Measurements from ENCODE around the gene ADAR. TPM values are rescaled to one million over a fixed set of nuclear protein-coding genes. Genes with fewer than 3 reads are reported as not detected.
A peak's percentile ranks its signal among the peaks of the same experiment; 100 is the strongest.

ADAR gene
- total RNA-seq, 3 donors from 2014 or later (not counting 1 experiment from before 2014, with no cell fraction given): 260 to 281 (median 265) TPM

- Histone ChIP-seq H3K27me3 (ENCODE audit: control insufficient read depth, insufficient read depth, low read length) (peaks cover 21% of the 10 kb centered on the region), H3K36me3 (ENCODE audit: control insufficient read depth, insufficient read depth, low read length) (no peaks in the 10 kb centered on the region), H3K27ac (ENCODE audit: low read length) (no peak overlapping the region), H3K4me3 (ENCODE audit: low read length) (no peak overlapping the region), H3K4me1 (ENCODE audit: control insufficient read depth, insufficient read depth, low read length) (peaks cover 7% of the 10 kb centered on the region), H3K9me3 (ENCODE audit: control insufficient read depth, insufficient read depth, low read length) (no peaks in the 10 kb centered on the region)
- H3K27me3 Mint-ChIP-seq (ENCODE audit: low read depth in 2 of 2): peaks cover 29 to 31% of the 10 kb centered on the region in 2 donors
- intact Hi-C loops (cut with micrococcal nuclease): no loop called here
- no peak for ATAC-seq
- no peak for TF ChIP-seq CTCF (IDR thresholded peaks at IDR 0.05)
- H3K27ac Mint-ChIP-seq: no peak overlapping the region
- no peaks in the 10 kb centered on the region for H3K9me3 Mint-ChIP-seq
- peaks cover 10% of the 10 kb centered on the region in 2 donors for H3K4me1 Mint-ChIP-seq
- no peak for DNase-seq
- WGBS (ENCODE audit: insufficient coverage): 90% methylated on average over 5 of the region's 6 CpGs
- no peaks in the 10 kb centered on the region for H3K36me3 Mint-ChIP-seq
- no peak overlapping the region for H3K4me3 Mint-ChIP-seq
Observed at GRCh38 chr1:154565876-154566275, 42.1 kb downstream of the ADAR start.

- H3K4me3 ChIP-seq (ENCODE audit: low read length): peak overlapping the region; percentile 67
- 13% methylated on average over 13 of the region's 13 CpGs for whole genome bisulfite sequencing (ENCODE audit: insufficient coverage)
- DNase-seq: peak; percentile 74 to 91
- H3K9me3 Mint-ChIP-seq: no peaks in the 10 kb centered on the region
- H3K36me3 Mint-ChIP-seq: no peaks in the 10 kb centered on the region
- H3K4me1 Mint-ChIP-seq: peaks cover 38 to 42% of the 10 kb centered on the region in 2 donors
- H3K9me3 ChIP-seq (ENCODE audit: control insufficient read depth, insufficient read depth, low read length): no peaks in the 10 kb centered on the region
- peak; percentile 30 to 59 (median 31) for ATAC-seq
- peaks cover 17% of the 10 kb centered on the region for H3K36me3 ChIP-seq (ENCODE audit: control insufficient read depth, insufficient read depth, low read length)
- no peaks in the 10 kb centered on the region for H3K27me3 Mint-ChIP-seq (ENCODE audit: low read depth in 2 of 2)
- H3K4me3 Mint-ChIP-seq: peak overlapping the region; percentile 92
- H3K27ac Mint-ChIP-seq: peak overlapping the region; percentile 83 to 97
- H3K27ac ChIP-seq (ENCODE audit: low read length): peak overlapping the region; percentile 84
- peak; percentile 96 for TF ChIP-seq CTCF (IDR thresholded peaks at IDR 0.05)
- intact Hi-C loops (cut with micrococcal nuclease): loop anchor here (1.0 to 5.0 kb wide), 11 partner anchors 49 to 1003 kb away; partner anchors contain the start of genes ADAR, ASH1L, CKS1B and PMVK
- H3K4me1 ChIP-seq (ENCODE audit: control insufficient read depth, insufficient read depth, low read length): peaks cover 28% of the 10 kb centered on the region
- H3K27me3 ChIP-seq (ENCODE audit: control insufficient read depth, insufficient read depth, low read length): no peaks in the 10 kb centered on the region
Observed at GRCh38 chr1:154559466-154560044, 48.4 kb downstream of the ADAR start.

GRCh38 chr1:154558720-154559465 lies 49.1 kb downstream of the ADAR start:
- ATAC-seq: peak; percentile 86 to 94 (median 90)
- intact Hi-C loops (cut with micrococcal nuclease): loop anchor here (1.0 to 5.0 kb wide), 11 partner anchors 49 to 1003 kb away; partner anchors contain the start of genes ADAR, ASH1L, CKS1B and PMVK
- no peaks in the 10 kb centered on the region for H3K27me3 Mint-ChIP-seq (ENCODE audit: low read depth in 2 of 2)
- H3K36me3 Mint-ChIP-seq: peaks cover 3% of the 10 kb centered on the region
- peaks cover 38 to 47% of the 10 kb centered on the region in 2 donors for H3K4me1 Mint-ChIP-seq
- peak overlapping the region; percentile 67 for H3K4me3 ChIP-seq (ENCODE audit: low read length)
- H3K9me3 ChIP-seq (ENCODE audit: control insufficient read depth, insufficient read depth, low read length): no peaks in the 10 kb centered on the region
- TF ChIP-seq CTCF (IDR thresholded peaks at IDR 0.05): no peak
- no peaks in the 10 kb centered on the region for H3K27me3 ChIP-seq (ENCODE audit: control insufficient read depth, insufficient read depth, low read length)
- WGBS (ENCODE audit: insufficient coverage): under 1% methylated on average over 56 of the region's 57 CpGs
- no peaks in the 10 kb centered on the region for H3K9me3 Mint-ChIP-seq
- H3K27ac ChIP-seq (ENCODE audit: low read length): peak overlapping the region; percentile 84
- H3K4me3 Mint-ChIP-seq: peak overlapping the region; percentile 92
- peak overlapping the region; percentile 83 to 97 for H3K27ac Mint-ChIP-seq
- peak; percentile 99 to 100 for DNase-seq
- peaks cover 24% of the 10 kb centered on the region for H3K36me3 ChIP-seq (ENCODE audit: control insufficient read depth, insufficient read depth, low read length)
- peaks cover 28% of the 10 kb centered on the region for H3K4me1 ChIP-seq (ENCODE audit: control insufficient read depth, insufficient read depth, low read length)

All from natural killer cell (primary cell).